Cardiac fibroblast (primary cell): ENCODE results near the gene SAMD11.

Experiments
- DNase-seq, 2 donors: peaks; one replicate each; pipeline versions ENCODE4 v3.0.0 to v3.0.0-alpha.2; 2010; ENCODE audit warnings: low read depth in 2 of 2
- H3K4me3 ChIP-seq, 2 donors: replicated peaks in 1 of 2; 1 replicate in 1 of 2; 2 replicates in 1 of 2; pipeline ENCODE4 v1.5.1; 2011; ENCODE audit warnings: low read depth in 2 of 2, low read length in 2 of 2, mild to moderate bottlenecking in 2 of 2, moderate library complexity in 1 of 2
- CTCF ChIP-seq: IDR thresholded peaks from one replicate; pipeline ENCODE4 v1.5.1; 2011; ENCODE audit warnings: low read depth, mild to moderate bottlenecking, low read length, inconsistent platforms

The SAMD11 gene

GRCh38 chr1:991895-992294 lies 68.2 kb downstream of the SAMD11 start:
- H3K4me3 ChIP-seq: no peak overlapping the region
- no peak for DNase-seq
- TF ChIP-seq CTCF: no peak

GRCh38 chr1:992362-992761 lies 68.6 kb downstream of the SAMD11 start:
- H3K4me3 ChIP-seq: no peak overlapping the region
- no peak for DNase-seq
- no peak for TF ChIP-seq CTCF

GRCh38 chr1:993379-993995 lies 69.8 kb downstream of the SAMD11 start:
- H3K4me3 ChIP-seq: no peak overlapping the region
- TF ChIP-seq CTCF: no peak
- no peak for DNase-seq
